Fibroblast of skin of left biceps (primary cell): ENCODE results near the gene TRIM65.
"Not testable (repeated sequence)": the region's sequence is repeated elsewhere in the genome, so short reads cannot be mapped to it uniquely, and the experiment has no call there.

Source experiments
- DNase-seq, 2 experiments: peaks; one replicate each; pipeline ENCODE4 v3.0.0-alpha.2; 2013; ENCODE audit warnings: low read depth in 2 of 2

Gene TRIM65

GRCh38 chr17:75897160-75898019 lies 639 bp upstream of the TRIM65 start:
- no peak for DNase-seq

- DNase-seq: no peak
Measured at GRCh38 chr17:75895370-75896155, 1.2 kb downstream of the TRIM65 start.

GRCh38 chr17:75894049-75894733 lies 2.6 kb downstream of the TRIM65 start:
- no peak for DNase-seq

- DNase-seq: no peak
Measured at GRCh38 chr17:75893305-75894048, 3.3 kb downstream of the TRIM65 start.

- no peak for DNase-seq
Measured at GRCh38 chr17:75892556-75893224, 4.1 kb downstream of the TRIM65 start.

GRCh38 chr17:75891605-75892555 lies 4.9 kb downstream of the TRIM65 start:
- DNase-seq: no peak

- DNase-seq: no peak
Measured at GRCh38 chr17:75891022-75891604, 5.6 kb downstream of the TRIM65 start.

- no peak for DNase-seq
Measured at GRCh38 chr17:75889454-75889853, 7.3 kb downstream of the TRIM65 start.

- DNase-seq: no peak
Measured at GRCh38 chr17:75888484-75888883, 8.3 kb downstream of the TRIM65 start.

- DNase-seq: not testable (repeated sequence)
Measured at GRCh38 chr17:75885860-75886259, 10.9 kb downstream of the TRIM65 start.

GRCh38 chr17:75885431-75885830 lies 11.3 kb downstream of the TRIM65 start:
- no peak for DNase-seq

GRCh38 chr17:75881678-75882454 lies 14.9 kb downstream of the TRIM65 start:
- no peak for DNase-seq

GRCh38 chr17:75880266-75880665 lies 16.5 kb downstream of the TRIM65 start:
- DNase-seq: no peak

- DNase-seq: no peak
Measured at GRCh38 chr17:75878174-75878998, 18.4 kb downstream of the TRIM65 start, which contains the start of gene TRIM47. TRIM47 (minus strand) TSS chr17:75878581; CDS start chr17:75878548, 33 bp downstream.

GRCh38 chr17:75877752-75878173 lies 19.0 kb downstream of the TRIM65 start:
- no peak for DNase-seq

- DNase-seq: peak; percentile 55 to 57
Measured at GRCh38 chr17:75876938-75877751, 19.6 kb downstream of the TRIM65 start.
